HUES64 (cell line): ENCODE results near the gene NXPE3.

Experiments
- H3K27ac ChIP-seq: 2 replicates; pipeline ENCODE4 v1.7.0; 2013; ENCODE audit warnings: low read depth, low read length, inconsistent platforms
- H3K27me3 ChIP-seq: 2 replicates; pipeline ENCODE4 v1.6.1; 2013; ENCODE audit warnings: mild to moderate bottlenecking, low read length; ENCODE audit not compliant: insufficient read depth
- H3K36me3 ChIP-seq: 2 replicates; pipeline ENCODE4 v1.6.1; 2013; ENCODE audit warnings: mild to moderate bottlenecking, low read length; ENCODE audit not compliant: insufficient read depth
- H3K4me1 ChIP-seq: 2 replicates; pipeline ENCODE4 v1.6.1; 2013; ENCODE audit warnings: mild to moderate bottlenecking, low read length, moderate library complexity; ENCODE audit not compliant: insufficient read depth
- H3K4me3 ChIP-seq: 2 replicates; pipeline ENCODE4 v1.5.1; 2013; ENCODE audit warnings: mild to moderate bottlenecking, low read length, moderate library complexity
- H3K9ac ChIP-seq: 2 replicates; pipeline ENCODE4 v1.6.1; 2013; ENCODE audit warnings: mild to moderate bottlenecking, low read depth, low read length
- H3K9me3 ChIP-seq: 2 replicates; pipeline ENCODE4 v1.6.1; 2013; ENCODE audit warnings: low read depth, low read length; ENCODE audit not compliant: insufficient read depth
- WGBS: fragments of 150-250, 120-280 bp; methylation state at CpG from one replicate; pipeline ENCODE4 v1.1.7; 2013; ENCODE audit warnings: missing lambda C conversion rate; 5-methylcytosine and 5-hydroxymethylcytosine counted together

NXPE3 gene

GRCh38 chr3:101829437-101829830 is 50.4 kb downstream of the NXPE3 start:
- 84% methylated on average over 2 of the region's 2 CpGs for WGBS
- Histone ChIP-seq H3K9me3 (no peaks in the 10 kb centered on the region), H3K9ac (no peak overlapping the region), H3K4me3 (no peak overlapping the region), H3K36me3 (no peaks in the 10 kb centered on the region), H3K27me3 (no peaks in the 10 kb centered on the region), H3K4me1 (peaks cover 23% of the 10 kb centered on the region), H3K27ac (no peak overlapping the region)

- 93% methylated on average over 2 of the region's 2 CpGs for WGBS
- no peak overlapping the region for H3K27ac ChIP-seq
- H3K36me3 ChIP-seq = no peaks in the 10 kb centered on the region
- H3K9ac ChIP-seq = no peak overlapping the region
- H3K4me1 ChIP-seq = peaks cover 23% of the 10 kb centered on the region
- H3K4me3 ChIP-seq = no peak overlapping the region
- H3K9me3 ChIP-seq = no peaks in the 10 kb centered on the region
- H3K27me3 ChIP-seq = no peaks in the 10 kb centered on the region
Observed at GRCh38 chr3:101829874-101830273, 50.9 kb downstream of the NXPE3 start.

GRCh38 chr3:101833446-101833974 is 54.5 kb downstream of the NXPE3 start:
- Histone ChIP-seq H3K27ac (no peak overlapping the region), H3K4me1 (peaks cover 17% of the 10 kb centered on the region)
- WGBS = 96% methylated on average over 2 of the region's 2 CpGs

GRCh38 chr3:101835676-101836075 is 56.7 kb downstream of the NXPE3 start:
- Histone ChIP-seq H3K27ac (no peak overlapping the region), H3K36me3 (no peaks in the 10 kb centered on the region), H3K27me3 (no peaks in the 10 kb centered on the region), H3K9ac (no peak overlapping the region), H3K4me1 (peaks cover 4% of the 10 kb centered on the region; the same call in 1 of the 2 replicates), H3K4me3 (no peak overlapping the region), H3K9me3 (no peaks in the 10 kb centered on the region)
- 93% methylated on average over 2 of the region's 2 CpGs for WGBS

More at GRCh38 chr3:101833446-101833974, 54.5 kb downstream of the NXPE3 start:
- Histone ChIP-seq H3K36me3 (no peaks in the 10 kb centered on the region), H3K4me3 (no peak overlapping the region), H3K27me3 (no peaks in the 10 kb centered on the region), H3K9me3 (no peaks in the 10 kb centered on the region), H3K9ac (no peak overlapping the region)

GRCh38 chr3:101836160-101836559 is 57.1 kb downstream of the NXPE3 start:
- 90% methylated on average over 6 of the region's 6 CpGs for WGBS
- no peak overlapping the region for H3K27ac ChIP-seq
- no peaks in the 10 kb centered on the region for H3K9me3 ChIP-seq
- no peak overlapping the region for H3K4me3 ChIP-seq
- no peaks in the 10 kb centered on the region for H3K27me3 ChIP-seq
- peaks cover 4% of the 10 kb centered on the region; the same call in 1 of the 2 replicates for H3K4me1 ChIP-seq
- H3K9ac ChIP-seq = no peak overlapping the region
- H3K36me3 ChIP-seq = no peaks in the 10 kb centered on the region

- H3K4me3 ChIP-seq = no peak overlapping the region
- H3K27me3 ChIP-seq = no peaks in the 10 kb centered on the region
- no peaks in the 10 kb centered on the region for H3K36me3 ChIP-seq
- H3K4me1 ChIP-seq = peaks cover 12% of the 10 kb centered on the region
- no peak overlapping the region for H3K9ac ChIP-seq
- no peak overlapping the region for H3K27ac ChIP-seq
- no peaks in the 10 kb centered on the region for H3K9me3 ChIP-seq
- 83% methylated on average over 1 of the region's 3 CpGs for WGBS
Observed at GRCh38 chr3:101836652-101837598, 57.9 kb downstream of the NXPE3 start.

- Histone ChIP-seq H3K27me3 (no peaks in the 10 kb centered on the region), H3K4me3 (no peak overlapping the region), H3K9ac (no peak overlapping the region), H3K4me1 (peaks cover 26% of the 10 kb centered on the region), H3K9me3 (no peaks in the 10 kb centered on the region), H3K36me3 (no peaks in the 10 kb centered on the region), H3K27ac (no peak overlapping the region)
- no CpG with 5 or more reads among the region's 2 CpGs for WGBS
Observed at GRCh38 chr3:101838691-101839090, 59.7 kb downstream of the NXPE3 start.

- Histone ChIP-seq H3K4me1 (peaks cover 26% of the 10 kb centered on the region), H3K9me3 (no peaks in the 10 kb centered on the region), H3K4me3 (no peak overlapping the region), H3K27ac (no peak overlapping the region), H3K27me3 (no peaks in the 10 kb centered on the region), H3K9ac (no peak overlapping the region), H3K36me3 (no peaks in the 10 kb centered on the region)
Observed at GRCh38 chr3:101840066-101840465, 61.1 kb downstream of the NXPE3 start.

GRCh38 chr3:101842245-101842934 is 63.4 kb downstream of the NXPE3 start:
- Histone ChIP-seq H3K4me3 (no peak overlapping the region), H3K27me3 (no peaks in the 10 kb centered on the region), H3K27ac (peak overlapping the region; percentile 92), H3K9ac (peak overlapping the region; percentile 28; the same call in 1 of the 2 replicates), H3K9me3 (no peaks in the 10 kb centered on the region), H3K36me3 (no peaks in the 10 kb centered on the region), H3K4me1 (peaks cover 22% of the 10 kb centered on the region)
- 40% methylated on average over 2 of the region's 2 CpGs for WGBS

- 53% methylated on average over 2 of the region's 3 CpGs for WGBS
- H3K4me1 ChIP-seq = peaks cover 26% of the 10 kb centered on the region
- H3K9me3 ChIP-seq = no peaks in the 10 kb centered on the region
- no peak overlapping the region for H3K4me3 ChIP-seq
- peak overlapping the region; percentile 20 for H3K27ac ChIP-seq
- H3K9ac ChIP-seq = no peak overlapping the region
- H3K36me3 ChIP-seq = no peaks in the 10 kb centered on the region
- H3K27me3 ChIP-seq = no peaks in the 10 kb centered on the region
Observed at GRCh38 chr3:101842935-101843330, 63.9 kb downstream of the NXPE3 start.

GRCh38 chr3:101845425-101845824 is 66.4 kb downstream of the NXPE3 start:
- H3K4me1 ChIP-seq = peaks cover 34% of the 10 kb centered on the region
- H3K4me3 ChIP-seq = no peak overlapping the region
- H3K36me3 ChIP-seq = no peaks in the 10 kb centered on the region
- H3K9me3 ChIP-seq = no peaks in the 10 kb centered on the region
- H3K27me3 ChIP-seq = no peaks in the 10 kb centered on the region
- 91% methylated on average over 1 of the region's 2 CpGs for WGBS
- no peak overlapping the region for H3K9ac ChIP-seq
- no peak overlapping the region for H3K27ac ChIP-seq
